GM19395 (cell line): ENCODE data around the gene GPR132.

ENCODE experiments used
- ATAC-seq: cut with Tn5 transposase; IDR thresholded peaks from one replicate; pipeline ENCODE4 v1.9.1; 2021; ENCODE audit warnings: mild to moderate bottlenecking, moderate library complexity; ENCODE audit not compliant: unreplicated experiment

The GPR132 gene

DNA sequence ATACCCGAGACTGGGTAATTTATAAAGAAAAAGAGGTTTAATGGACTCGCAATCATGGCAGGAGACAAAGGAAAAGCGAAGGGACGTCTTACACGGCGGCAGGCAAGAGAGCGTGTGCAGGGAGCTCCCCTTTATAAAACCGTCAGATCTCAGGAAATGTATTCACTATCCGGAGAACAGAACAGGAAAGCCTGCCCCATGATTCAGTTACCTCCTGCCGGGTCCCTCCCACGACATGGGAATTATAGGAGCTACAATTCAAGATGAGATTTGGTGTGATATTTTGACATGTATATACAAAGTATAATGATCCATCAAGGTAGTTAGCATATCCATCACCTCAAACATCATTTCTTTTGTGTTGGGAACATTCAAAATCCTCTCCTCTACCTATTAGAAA, 42.1 kb downstream of the GPR132 start:
- ATAC-seq = no peak

- ATAC-seq = no peak
Observed at GRCh38 chr14:105022276-105022670, 43.0 kb downstream of the GPR132 start.

DNA sequence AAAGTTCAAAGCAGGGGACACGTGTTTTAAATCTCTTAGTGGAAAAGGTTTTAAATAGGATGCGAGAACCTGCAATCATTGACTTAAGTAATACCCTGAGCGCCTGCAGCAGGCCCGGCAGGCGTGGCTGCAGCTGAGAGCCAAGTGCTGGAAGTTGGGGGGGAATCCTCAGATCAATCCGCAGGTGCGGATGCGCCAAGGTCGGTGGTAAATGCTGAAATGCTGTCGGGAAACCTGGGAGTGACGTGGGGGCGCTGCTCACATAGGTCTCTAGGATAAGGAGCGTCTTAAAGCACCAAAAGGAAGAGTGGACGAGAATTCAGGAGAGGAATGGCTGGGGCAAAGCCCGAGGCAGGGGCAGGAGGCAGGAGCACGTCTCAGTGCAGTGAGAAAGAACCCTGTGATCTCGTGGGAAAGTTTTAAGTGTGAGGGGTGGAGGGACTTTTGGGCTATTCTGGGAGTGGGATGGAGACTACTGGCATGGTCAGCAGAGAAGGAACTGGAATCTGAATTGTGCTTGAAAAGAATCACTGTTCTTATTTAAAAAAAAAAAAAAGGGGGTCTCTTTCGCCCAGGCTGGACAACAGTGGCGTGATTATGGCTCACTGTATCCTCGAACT, 43.5 kb downstream of the GPR132 start:
- peak; percentile 11 for ATAC-seq

- ATAC-seq = peak; percentile 80
Observed at GRCh38 chr14:105020815-105021655, 44.2 kb downstream of the GPR132 start, which contains the start of gene CDCA4. TSS of gene CDCA4 (minus strand) at chr14:105021083. CDS start at chr14:105011929, 9,154 bp downstream.

- peak; percentile 26 for ATAC-seq
Observed at GRCh38 chr14:105019861-105020814, 45.1 kb downstream of the GPR132 start.

DNA sequence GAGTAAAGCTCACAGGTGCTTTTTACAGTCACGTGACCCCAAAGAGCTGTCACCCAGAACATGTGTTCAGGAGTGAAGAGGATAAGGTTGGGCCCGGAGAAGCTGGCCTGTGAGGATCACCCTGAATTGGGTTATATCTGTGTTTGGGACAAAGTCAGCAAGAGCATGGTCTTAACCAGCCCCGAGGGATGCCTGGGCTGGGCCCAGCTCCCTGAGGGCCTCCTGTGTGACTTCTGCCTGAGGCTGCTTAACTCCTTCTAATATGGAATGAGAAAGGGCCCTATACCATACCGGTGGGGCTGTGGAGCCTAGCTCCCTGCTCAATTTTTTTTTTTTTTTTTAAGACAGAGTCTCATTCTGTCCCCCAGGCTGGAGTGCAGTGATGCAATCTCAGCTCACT, 46.8 kb downstream of the GPR132 start:
- no peak for ATAC-seq

GRCh38 chr14:105015905-105016304, 49.3 kb downstream of the GPR132 start:
- ATAC-seq = no peak

- no peak for ATAC-seq
Observed at GRCh38 chr14:105015242-105015641, 50.0 kb downstream of the GPR132 start.

- no peak for ATAC-seq
Observed at GRCh38 chr14:105014631-105015030, 50.6 kb downstream of the GPR132 start.

- no peak for ATAC-seq
Observed at GRCh38 chr14:105014032-105014431, 51.2 kb downstream of the GPR132 start.

DNA sequence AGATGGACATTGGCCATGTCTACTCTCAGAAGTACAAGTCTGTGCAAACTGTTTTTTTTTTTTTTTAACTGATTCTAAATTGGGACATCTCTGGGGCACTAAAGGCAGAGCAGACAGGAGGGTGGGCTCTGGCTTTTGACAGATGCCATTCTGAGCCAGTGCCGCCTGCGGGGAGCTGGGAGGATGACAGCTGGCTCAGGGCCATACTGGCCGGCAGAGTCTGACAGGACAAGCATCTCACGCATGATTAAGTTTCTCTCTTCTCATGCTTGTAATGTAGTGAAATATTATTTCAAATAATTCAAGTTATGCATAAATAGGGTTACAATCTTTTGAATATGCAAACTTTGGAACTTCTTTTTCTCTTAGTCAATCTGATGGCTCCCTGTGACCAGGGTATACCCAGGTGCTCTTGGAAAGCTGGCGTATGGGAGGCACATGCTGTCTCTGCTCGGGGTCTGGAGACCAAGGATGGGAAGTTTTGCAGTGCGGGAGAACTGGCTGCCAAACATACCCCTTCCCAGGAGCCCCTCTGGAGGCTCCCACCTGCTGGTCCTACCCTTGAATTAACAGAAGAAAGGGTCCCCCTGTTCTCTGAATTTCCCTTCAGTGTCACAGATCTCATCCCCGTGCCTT, 52.0 kb downstream of the GPR132 start:
- no peak for ATAC-seq

GRCh38 chr14:105012171-105012985, 52.9 kb downstream of the GPR132 start:
- ATAC-seq = no peak

DNA sequence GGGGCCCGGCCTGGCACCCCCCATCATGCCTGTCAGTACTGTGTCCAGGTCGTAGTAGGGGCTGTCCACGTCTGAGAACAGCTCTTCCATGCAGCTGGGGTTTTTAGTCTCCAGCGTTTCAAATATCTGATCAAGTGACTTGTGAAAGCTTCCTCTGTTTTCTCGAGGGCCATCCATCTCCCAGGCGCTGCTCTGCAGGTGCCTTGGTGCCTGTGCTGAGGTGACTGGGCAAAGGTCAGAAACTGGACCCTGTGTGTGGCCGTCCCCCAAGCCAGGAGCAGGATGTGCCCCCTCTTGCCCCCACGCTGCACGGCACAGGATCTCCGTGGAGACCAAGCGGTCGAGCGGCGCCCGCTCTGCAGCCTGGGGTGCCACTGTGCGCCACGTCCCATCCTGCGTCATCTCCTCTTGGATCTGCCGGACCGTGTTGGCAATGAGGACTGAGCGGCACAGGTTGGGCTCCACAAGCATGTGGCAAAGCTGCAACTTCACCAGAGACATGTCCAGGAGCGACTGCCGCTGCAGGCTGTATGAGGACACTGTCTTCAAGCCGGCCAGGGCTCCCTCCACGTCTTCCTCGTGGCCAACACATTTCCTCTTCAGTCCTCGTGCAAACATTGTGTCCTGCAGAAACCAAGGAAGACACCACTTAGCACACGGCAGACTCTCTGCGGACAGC, 53.8 kb downstream of the GPR132 start:
- no peak for ATAC-seq

- ATAC-seq = no peak
Observed at GRCh38 chr14:105010891-105011291, 54.3 kb downstream of the GPR132 start.

- ATAC-seq = no peak
Observed at GRCh38 chr14:105010106-105010505, 55.1 kb downstream of the GPR132 start.

DNA sequence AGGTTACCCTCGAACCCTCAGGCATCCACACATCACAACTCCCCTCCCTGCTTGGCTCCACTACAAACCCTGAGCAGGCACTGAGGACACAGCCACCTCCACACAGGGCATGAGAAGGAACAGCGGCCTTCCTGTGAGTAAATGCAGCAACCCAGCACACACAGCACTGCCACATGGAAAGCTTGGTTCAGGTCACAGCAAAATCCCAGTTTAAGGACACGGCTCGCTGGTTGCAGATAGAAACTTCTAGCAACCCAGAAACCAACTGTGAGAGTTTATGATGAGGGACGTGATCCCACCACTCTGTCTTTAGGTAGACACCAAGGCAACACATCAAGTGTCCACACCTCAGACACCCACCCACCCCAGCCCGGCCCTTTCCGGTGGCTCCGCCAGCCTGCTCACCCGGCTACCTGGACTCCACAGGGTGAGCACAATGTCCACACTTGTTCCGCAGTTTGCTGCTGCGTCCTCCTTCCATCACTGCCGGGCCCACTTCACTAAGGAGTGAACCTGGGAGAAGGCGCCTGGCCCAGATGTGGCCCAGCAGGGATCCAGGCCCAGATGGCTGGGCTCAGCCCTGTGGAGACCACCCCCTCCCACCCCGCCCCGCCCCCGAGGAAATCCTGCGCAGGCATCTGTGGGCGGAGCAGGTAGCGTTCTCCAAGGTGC, 57.5 kb downstream of the GPR132 start:
- ATAC-seq = no peak

GRCh38 chr14:105006831-105007592, 58.2 kb downstream of the GPR132 start:
- ATAC-seq = no peak
